Mucosa of gallbladder (tissue), 1 donor: ENCODE data around the gene TRPM5. TPM values are rescaled to one million over a fixed set of nuclear protein-coding genes. Genes with fewer than 3 reads are reported as not detected.

Experiments used
- DNase-seq: peaks from one replicate; pipeline ENCODE4 v3.0.0-alpha.2; 2020; ENCODE audit warnings: low spot score
- total RNA-seq: library from RNA; stranded (reverse); gene quantifications from one replicate; pipeline ENCODE4 v1.2.1, GENCODE V29; 2021
- donor health status: DM: no; HTN: no; CAD: no.

Gene TRPM5
- total RNA-seq, 1 donor from 2014 or later, result 4.4 TPM

GRCh38 chr11:2458321-2458720 is 14.0 kb upstream of the TRPM5 start:
- no peak for DNase-seq

GRCh38 chr11:2453436-2453835 is 9.1 kb upstream of the TRPM5 start:
- no peak for DNase-seq

- DNase-seq, result no peak
These were observed 8.2 kb upstream of the TRPM5 start for GRCh38 chr11:2452321-2453012.

GRCh38 chr11:2451916-2452315 is 7.6 kb upstream of the TRPM5 start:
- DNase-seq, result no peak

GRCh38 chr11:2451336-2451735 is 7.0 kb upstream of the TRPM5 start:
- no peak for DNase-seq

GRCh38 chr11:2450321-2451041 is 6.2 kb upstream of the TRPM5 start:
- DNase-seq, result no peak

GRCh38 chr11:2449548-2450320 is 5.4 kb upstream of the TRPM5 start:
- no peak for DNase-seq

- no peak for DNase-seq
These were observed 4.6 kb upstream of the TRPM5 start for GRCh38 chr11:2448661-2449547.

GRCh38 chr11:2447951-2448650 is 3.8 kb upstream of the TRPM5 start:
- no peak for DNase-seq

- DNase-seq, result no peak
These were observed 3.1 kb upstream of the TRPM5 start for GRCh38 chr11:2447253-2447950.

- no peak for DNase-seq
These were observed 2.4 kb upstream of the TRPM5 start for GRCh38 chr11:2446590-2447252.

GRCh38 chr11:2445746-2446551 is 1.6 kb upstream of the TRPM5 start:
- DNase-seq, result no peak

GRCh38 chr11:2444821-2445745 is 769 bp upstream of the TRPM5 start, which contains the start of gene KCNQ1:
Gene KCNQ1 (plus strand): TSS chr11:2445008. CDS start chr11:2445099, 91 bp downstream.
- DNase-seq, result peak; percentile 69

GRCh38 chr11:2443406-2443805 is 908 bp downstream of the TRPM5 start:
- no peak for DNase-seq

- no peak for DNase-seq
These were observed 1.7 kb downstream of the TRPM5 start for GRCh38 chr11:2442589-2442988.

- no peak for DNase-seq
These were observed 3.1 kb downstream of the TRPM5 start for GRCh38 chr11:2441171-2441570.

GRCh38 chr11:2440646-2441045 is 3.7 kb downstream of the TRPM5 start:
- no peak for DNase-seq

GRCh38 chr11:2439820-2440219 is 4.5 kb downstream of the TRPM5 start:
- no peak for DNase-seq
